Measurements from ENCODE around the gene P2RY2.

The P2RY2 gene

DNA sequence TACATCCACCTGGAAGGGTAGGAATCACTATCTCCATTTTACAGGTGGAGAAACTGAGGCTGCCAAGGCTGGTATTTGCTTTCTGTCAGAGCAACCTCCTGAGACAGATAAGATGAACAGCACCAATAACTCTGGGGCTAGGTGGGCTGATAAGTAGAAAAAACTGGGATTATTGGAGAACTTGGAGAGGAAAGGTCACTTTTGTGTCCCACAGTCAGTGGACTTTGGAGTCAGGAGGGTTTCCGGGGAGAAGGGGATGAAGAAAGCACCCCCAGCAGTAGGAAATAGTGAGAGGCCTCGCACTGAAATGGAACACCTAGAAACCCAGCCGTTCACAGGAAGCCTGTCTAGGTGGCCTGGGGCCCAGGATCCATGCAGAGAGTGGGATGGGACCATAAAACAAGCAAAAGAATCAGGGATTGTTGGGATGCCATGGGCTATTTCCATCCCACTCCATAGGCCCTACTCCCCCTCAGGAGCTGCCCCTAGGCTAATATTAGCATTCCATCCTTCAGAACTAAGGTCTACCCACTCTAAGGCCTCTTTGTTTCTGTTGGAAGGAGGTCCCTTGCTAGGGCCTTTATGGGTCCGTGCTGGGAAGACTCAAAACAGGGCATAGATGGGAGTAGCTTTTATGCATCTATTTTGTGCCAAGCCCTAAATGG, 45.0 kb upstream of the P2RY2 start:
- H3K36me3 ChIP-seq (ENCODE audit: low read depth) = no peaks in the 10 kb centered on the region
- H3K9me3 ChIP-seq (ENCODE audit: severe bottlenecking) = no peaks in the 10 kb centered on the region
- no peaks in the 10 kb centered on the region for H3K27me3 ChIP-seq (ENCODE audit: insufficient read depth, poor library complexity, severe bottlenecking)
- TF ChIP-seq, protein P1, sequence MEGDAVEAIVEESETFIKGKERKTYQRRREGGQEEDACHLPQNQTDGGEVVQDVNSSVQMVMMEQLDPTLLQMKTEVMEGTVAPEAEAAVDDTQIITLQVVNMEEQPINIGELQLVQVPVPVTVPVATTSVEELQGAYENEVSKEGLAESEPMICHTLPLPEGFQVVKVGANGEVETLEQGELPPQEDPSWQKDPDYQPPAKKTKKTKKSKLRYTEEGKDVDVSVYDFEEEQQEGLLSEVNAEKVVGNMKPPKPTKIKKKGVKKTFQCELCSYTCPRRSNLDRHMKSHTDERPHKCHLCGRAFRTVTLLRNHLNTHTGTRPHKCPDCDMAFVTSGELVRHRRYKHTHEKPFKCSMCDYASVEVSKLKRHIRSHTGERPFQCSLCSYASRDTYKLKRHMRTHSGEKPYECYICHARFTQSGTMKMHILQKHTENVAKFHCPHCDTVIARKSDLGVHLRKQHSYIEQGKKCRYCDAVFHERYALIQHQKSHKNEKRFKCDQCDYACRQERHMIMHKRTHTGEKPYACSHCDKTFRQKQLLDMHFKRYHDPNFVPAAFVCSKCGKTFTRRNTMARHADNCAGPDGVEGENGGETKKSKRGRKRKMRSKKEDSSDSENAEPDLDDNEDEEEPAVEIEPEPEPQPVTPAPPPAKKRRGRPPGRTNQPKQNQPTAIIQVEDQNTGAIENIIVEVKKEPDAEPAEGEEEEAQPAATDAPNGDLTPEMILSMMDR (IDR thresholded peaks at IDR 0.05; ENCODE audit: poor library complexity, severe bottlenecking) = no peak
- no peak for DNase-seq (ENCODE audit: low spot score)
- H3K4me3 ChIP-seq (ENCODE audit: severe bottlenecking) = no peak overlapping the region
- H3K27ac ChIP-seq (ENCODE audit: poor library complexity, severe bottlenecking) = no peak overlapping the region
- no peak for ATAC-seq (ENCODE audit: low read depth)
- H3K4me1 ChIP-seq (ENCODE audit: insufficient read depth, poor library complexity, severe bottlenecking) = peaks cover 11% of the 10 kb centered on the region

GRCh38 chr11:73173755-73174494, 44.2 kb upstream of the P2RY2 start:
- TF ChIP-seq, protein P1 (IDR thresholded peaks at IDR 0.05; ENCODE audit: poor library complexity, severe bottlenecking) = no peak
- H3K27ac ChIP-seq (ENCODE audit: poor library complexity, severe bottlenecking) = no peak overlapping the region
- ATAC-seq (ENCODE audit: low read depth) (no peak), DNase-seq (ENCODE audit: low spot score) (no peak)
- H3K4me3 ChIP-seq (ENCODE audit: severe bottlenecking) = no peak overlapping the region
- H3K4me1 ChIP-seq (ENCODE audit: insufficient read depth, poor library complexity, severe bottlenecking) = peaks cover 11% of the 10 kb centered on the region
- no peaks in the 10 kb centered on the region for H3K27me3 ChIP-seq (ENCODE audit: insufficient read depth, poor library complexity, severe bottlenecking)
- H3K36me3 ChIP-seq (ENCODE audit: low read depth) = no peaks in the 10 kb centered on the region
- H3K9me3 ChIP-seq (ENCODE audit: severe bottlenecking) = no peaks in the 10 kb centered on the region

- Histone ChIP-seq H3K27ac (ENCODE audit: poor library complexity, severe bottlenecking) (no peak overlapping the region), H3K9me3 (ENCODE audit: severe bottlenecking) (no peaks in the 10 kb centered on the region), H3K27me3 (ENCODE audit: insufficient read depth, poor library complexity, severe bottlenecking) (no peaks in the 10 kb centered on the region), H3K4me1 (ENCODE audit: insufficient read depth, poor library complexity, severe bottlenecking) (peaks cover 11% of the 10 kb centered on the region), H3K36me3 (ENCODE audit: low read depth) (no peaks in the 10 kb centered on the region), H3K4me3 (ENCODE audit: severe bottlenecking) (no peak overlapping the region)
- DNase-seq (ENCODE audit: low spot score) (no peak), ATAC-seq (ENCODE audit: low read depth) (no peak)
- TF ChIP-seq, protein P1 (IDR thresholded peaks at IDR 0.05; ENCODE audit: poor library complexity, severe bottlenecking) = no peak
Observed at GRCh38 chr11:73174495-73174791, 43.6 kb upstream of the P2RY2 start.

DNA sequence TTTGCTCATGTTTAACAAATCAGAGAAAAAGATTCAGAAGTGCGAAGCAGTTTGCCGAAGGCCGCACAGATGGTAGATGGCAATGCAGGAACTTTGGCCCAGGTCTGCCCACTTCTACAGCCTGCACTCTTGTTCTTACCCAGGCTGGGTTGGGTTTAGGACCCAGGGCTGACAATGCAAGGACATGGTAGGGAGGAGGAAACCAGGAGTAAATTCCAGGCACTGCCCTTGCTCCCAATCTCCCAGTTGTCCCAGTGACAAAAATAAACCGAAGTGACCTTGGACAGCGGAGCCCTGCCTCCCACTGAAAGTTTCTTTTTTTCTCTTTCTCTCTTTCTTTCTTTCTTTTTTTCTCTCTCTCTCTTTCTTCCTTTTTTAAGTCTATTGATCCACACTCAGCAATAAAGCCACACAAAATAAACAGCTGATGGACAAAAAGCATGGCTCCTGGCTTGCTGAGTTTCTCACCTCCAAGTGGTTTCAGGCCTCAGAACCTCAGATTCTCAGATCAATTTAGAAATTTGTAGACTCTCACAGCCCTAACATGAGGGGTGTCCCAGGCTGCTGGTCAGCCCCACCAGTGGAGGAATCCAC, 42.4 kb upstream of the P2RY2 start:
- no peak for ATAC-seq (ENCODE audit: low read depth)
- no peaks in the 10 kb centered on the region for H3K36me3 ChIP-seq (ENCODE audit: low read depth)
- DNase-seq (ENCODE audit: low spot score) = no peak
- H3K27me3 ChIP-seq (ENCODE audit: insufficient read depth, poor library complexity, severe bottlenecking) = no peaks in the 10 kb centered on the region
- no peaks in the 10 kb centered on the region for H3K9me3 ChIP-seq (ENCODE audit: severe bottlenecking)
- H3K4me3 ChIP-seq (ENCODE audit: severe bottlenecking) = no peak overlapping the region
- H3K4me1 ChIP-seq (ENCODE audit: insufficient read depth, poor library complexity, severe bottlenecking) = peaks cover 11% of the 10 kb centered on the region
- TF ChIP-seq, protein P1 (IDR thresholded peaks at IDR 0.05; ENCODE audit: poor library complexity, severe bottlenecking) = no peak
- H3K27ac ChIP-seq (ENCODE audit: poor library complexity, severe bottlenecking) = no peak overlapping the region

Measured in RWPE2 (cell line).